Skin epidermis (tissue), 12 donors: Measurements from ENCODE around the gene XPNPEP1.
A peak's percentile ranks its signal among the peaks of the same experiment; 100 is the strongest.

Source experiments
- H3K27ac ChIP-seq, 21 experiments: fragments of 200-600 bp; sonication (generic) in 11 of 21; one replicate each; pipeline ENCODE4 v1.5.0; 2020; ENCODE audit warnings: mild to moderate bottlenecking in 3 of 21, inconsistent platforms in 2 of 21, moderate library complexity in 2 of 21
- H3K4me3 ChIP-seq, 7 experiments: fragments of 200-600 bp; sonication (generic) in 2 of 7; one replicate each; pipeline ENCODE4 v1.5.0; 2020; ENCODE audit warnings: inconsistent platforms in 2 of 7, mild to moderate bottlenecking in 2 of 7, moderate library complexity in 1 of 7

Gene XPNPEP1

GRCh38 chr10:109877546-109877945 is 45.8 kb downstream of the XPNPEP1 start:
- Histone ChIP-seq H3K4me3 (no peak overlapping the region), H3K27ac (no peak overlapping the region)

GRCh38 chr10:109875828-109876821 is 47.2 kb downstream of the XPNPEP1 start:
- Histone ChIP-seq H3K27ac (peak overlapping the region in 2 of 21 experiments; percentile 22), H3K4me3 (no peak overlapping the region)

GRCh38 chr10:109875151-109875568 is 48.2 kb downstream of the XPNPEP1 start:
- Histone ChIP-seq H3K27ac (no peak overlapping the region), H3K4me3 (no peak overlapping the region)

GRCh38 chr10:109871476-109871875 is 51.8 kb downstream of the XPNPEP1 start:
- no peak overlapping the region for H3K27ac ChIP-seq
- H3K4me3 ChIP-seq = no peak overlapping the region

GRCh38 chr10:109866995-109867635 is 56.2 kb downstream of the XPNPEP1 start:
- H3K27ac ChIP-seq = no peak overlapping the region
- H3K4me3 ChIP-seq = no peak overlapping the region

- H3K27ac ChIP-seq = no peak overlapping the region
- H3K4me3 ChIP-seq = no peak overlapping the region
Measured at GRCh38 chr10:109866168-109866994, 56.9 kb downstream of the XPNPEP1 start.

GRCh38 chr10:109863775-109864174 is 59.5 kb downstream of the XPNPEP1 start:
- Histone ChIP-seq H3K27ac (no peak overlapping the region), H3K4me3 (no peak overlapping the region)

- H3K27ac ChIP-seq = no peak overlapping the region
- no peak overlapping the region for H3K4me3 ChIP-seq
Measured at GRCh38 chr10:109862738-109863137, 60.6 kb downstream of the XPNPEP1 start.

- H3K27ac ChIP-seq = no peak overlapping the region
- no peak overlapping the region for H3K4me3 ChIP-seq
Measured at GRCh38 chr10:109862041-109862440, 61.3 kb downstream of the XPNPEP1 start.

GRCh38 chr10:109861081-109861480 is 62.2 kb downstream of the XPNPEP1 start:
- H3K4me3 ChIP-seq = no peak overlapping the region
- no peak overlapping the region for H3K27ac ChIP-seq

- H3K4me3 ChIP-seq = no peak overlapping the region
- no peak overlapping the region for H3K27ac ChIP-seq
Measured at GRCh38 chr10:109859221-109859620, 64.1 kb downstream of the XPNPEP1 start.

- Histone ChIP-seq H3K4me3 (no peak overlapping the region), H3K27ac (no peak overlapping the region)
Measured at GRCh38 chr10:109855746-109856145, 67.6 kb downstream of the XPNPEP1 start.

GRCh38 chr10:109853921-109854320 is 69.4 kb downstream of the XPNPEP1 start:
- Histone ChIP-seq H3K27ac (no peak overlapping the region), H3K4me3 (no peak overlapping the region)

- Histone ChIP-seq H3K4me3 (no peak overlapping the region), H3K27ac (no peak overlapping the region)
Measured at GRCh38 chr10:109852475-109853037, 70.8 kb downstream of the XPNPEP1 start.

GRCh38 chr10:109851616-109852474 is 71.5 kb downstream of the XPNPEP1 start:
- Histone ChIP-seq H3K27ac (no peak overlapping the region), H3K4me3 (no peak overlapping the region)

GRCh38 chr10:109846832-109847231 is 76.5 kb downstream of the XPNPEP1 start:
- no peak overlapping the region for H3K27ac ChIP-seq
- H3K4me3 ChIP-seq = no peak overlapping the region

- H3K4me3 ChIP-seq = no peak overlapping the region
Measured at GRCh38 chr10:109845308-109845707, 78.0 kb downstream of the XPNPEP1 start.

GRCh38 chr10:109838592-109839244 is 84.6 kb downstream of the XPNPEP1 start:
- Histone ChIP-seq H3K4me3 (no peak overlapping the region), H3K27ac (no peak overlapping the region)

More at GRCh38 chr10:109845308-109845707, 78.0 kb downstream of the XPNPEP1 start:
- no peak overlapping the region for H3K27ac ChIP-seq
